K562 (cell line): ENCODE results near the gene VTN. TPM values are rescaled to one million over a fixed set of nuclear protein-coding genes. Genes with fewer than 3 reads are reported as not detected.
A peak's percentile ranks its signal among the peaks of the same experiment; 100 is the strongest.

Source experiments
- ATAC-seq: fragments of 200-7000 bp; cut with Tn5 transposase; 3 replicates; pipeline ENCODE4 v1.9.1; 2020; ENCODE audit warnings: moderate library complexity
- BruUV-seq: library from RNA; stranded (reverse); fragments of 400-500 nt; replicated peaks from 2 replicates; lab custom pipeline; 2021; lab: Mats Ljungman, UMichigan
- CTCF ChIA-PET: fragments of 300-600 bp; formaldehyde crosslinking; extraction: SDS; loops from one replicate; lab custom pipeline; 2021; ENCODE audit warnings: low intra/inter-chr PET ratio; lab: Yijun Ruan, JAX
- POLR2A ChIA-PET: fragments of 300-600, 350-650 bp; sonication (Branson Sonifier 250); formaldehyde crosslinking; extraction: SDS; loops from one replicate; lab custom pipeline; 2021; ENCODE audit warnings: antibody characterized with exemption, inconsistent platforms; lab: Yijun Ruan, JAX
- DNase-seq, 4 experiments: peaks; one replicate each; pipeline versions ENCODE4 v3.0.0 to v3.0.0-alpha.2; 2011 to 2018; ENCODE audit warnings: low spot score in 3 of 4, mixed read lengths in 3 of 4; ENCODE audit errors: extremely low read depth in 1 of 4
- FAIRE-seq: peaks from 2 replicates; lab custom pipeline; 2011; peaks lifted over from hg19 to GRCh38; lab: Jason Lieb, UNC
- H2AFZ ChIP-seq: 2 replicates; pipeline ENCODE4 v1.6.0; 2011; ENCODE audit warnings: low read depth, low read length, control low read depth, inconsistent platforms
- H3K27ac ChIP-seq: fragments of 200-600 bp; 3 replicates; pipeline ENCODE4 v1.8.0; 2011; ENCODE audit warnings: low read depth, mild to moderate bottlenecking, control low read depth, inconsistent platforms, low read length, moderate library complexity, mixed read lengths; ENCODE audit errors: extremely low read depth
- H3K27me3 ChIP-seq, 2 experiments: fragments of 300-600 bp in 1 of 2; 2 replicates in 1 of 2; 3 replicates in 1 of 2; pipeline versions ENCODE4 v1.6.0 to v1.8.0; 2011; ENCODE audit warnings: inconsistent platforms in 2 of 2, low read length in 2 of 2, mild to moderate bottlenecking in 1 of 2, mixed read lengths in 1 of 2, moderate library complexity in 1 of 2; ENCODE audit not compliant: control insufficient read depth in 2 of 2, insufficient read depth in 2 of 2
- H3K36me3 ChIP-seq: fragments of 300-600 bp; 3 replicates; pipeline ENCODE4 v1.8.0; 2011; ENCODE audit warnings: mild to moderate bottlenecking, low read length, inconsistent platforms; ENCODE audit not compliant: control insufficient read depth, insufficient read depth
- H3K4me1 ChIP-seq, 2 experiments: fragments of 200-600 bp in 1 of 2; replicated peaks in 1 of 2; 2 replicates in 1 of 2; 3 replicates in 1 of 2; pipeline versions ENCODE4 v1.5.1 to v1.8.0; 2011; ENCODE audit warnings: inconsistent platforms in 2 of 2, low read length in 2 of 2, mild to moderate bottlenecking in 1 of 2, mixed read lengths in 1 of 2, moderate library complexity in 1 of 2; ENCODE audit not compliant: control insufficient read depth in 2 of 2, insufficient read depth in 2 of 2
- H3K4me2 ChIP-seq: 2 replicates; pipeline ENCODE4 v1.6.1; 2011; ENCODE audit warnings: low read length, control low read depth, inconsistent platforms, mixed read lengths; ENCODE audit not compliant: insufficient read depth
- H3K4me3 ChIP-seq: fragments of 200-600 bp; sonication (generic), shearing (Covaris generic); 2 replicates; pipeline ENCODE4 v1.5.1; 2016; ENCODE audit warnings: control low read depth, inconsistent platforms
- H3K79me2 ChIP-seq: fragments of 200-600 bp; 3 replicates; pipeline ENCODE4 v1.8.0; 2011; ENCODE audit warnings: low read length, inconsistent platforms; ENCODE audit not compliant: control insufficient read depth, insufficient read depth
- H3K9ac ChIP-seq, 2 experiments: 2 replicates each; pipeline versions ENCODE4 v1.6.0 to v1.6.1; 2011; ENCODE audit warnings: low read depth in 2 of 2, low read length in 2 of 2, control low read depth in 1 of 2, inconsistent platforms in 1 of 2, mild to moderate bottlenecking in 1 of 2, mixed read lengths in 1 of 2; ENCODE audit not compliant: insufficient read depth in 1 of 2
- H3K9me1 ChIP-seq: one replicate; pipeline ENCODE4 v1.6.0; 2011; ENCODE audit warnings: inconsistent platforms, mild to moderate bottlenecking, low read length, moderate library complexity; ENCODE audit not compliant: control insufficient read depth, insufficient read depth
- H3K9me3 ChIP-seq: replicated peaks from 2 replicates; pipeline ENCODE4 v1.5.1; 2011; ENCODE audit warnings: low read depth, low read length, inconsistent platforms; ENCODE audit not compliant: control insufficient read depth, insufficient read depth
- H4K20me1 ChIP-seq: replicated peaks from 2 replicates; pipeline ENCODE4 v1.6.1; 2011; ENCODE audit warnings: low read length, inconsistent platforms, mixed read lengths; ENCODE audit not compliant: control insufficient read depth, insufficient read depth
- KDM2B ChIP-seq: fragments of 250-450 bp; sonication (Bioruptor Pico); IDR thresholded peaks from 2 replicates; pipeline ENCODE4 v1.8.0; 2021; ENCODE audit warnings: mild to moderate bottlenecking, moderate library complexity
- POLR2A ChIP-seq: fragments of 450-650 bp; conservative IDR thresholded peaks from 2 replicates; pipeline ENCODE4 v1.6.1; 2016
- POLR2G ChIP-seq: fragments of 200-400 bp; formaldehyde crosslinking; IDR thresholded peaks from 2 replicates; pipeline ENCODE4 v1.6.1; 2017; ENCODE audit warnings: low read depth, mild to moderate bottlenecking, antibody characterized with exemption, low read length, moderate library complexity
- ZNF274 ChIP-seq: IDR thresholded peaks from 2 replicates; pipeline ENCODE4 v1.6.1; 2011; ENCODE audit warnings: low read depth, mild to moderate bottlenecking, low read length, moderate library complexity, borderline replicate concordance
- WGBS: fragments of 100-300 bp; shearing (Covaris generic); methylation state at CpG from one replicate; pipeline ENCODE4 v1.1.6; 2016; ENCODE audit warnings: low coverage, mixed read lengths; ENCODE audit not compliant: insufficient coverage; ENCODE audit errors: missing lambda C conversion rate; 5-methylcytosine and 5-hydroxymethylcytosine counted together
- in situ Hi-C: fragments of 300-500 bp; cut with MboI; formaldehyde crosslinking; loops from 4 replicates; pipeline ENCODE4 v1.15.0; 2018; ENCODE audit warnings: inconsistent platforms, mixed read lengths
- intact Hi-C: fragments of 100-400 bp; cut with micrococcal nuclease; formaldehyde crosslinking; loops from 2 replicates; pipeline ENCODE4 v1.14.2; 2022
- polyA plus RNA-seq, 8 experiments: library from polyadenylated mRNA; depleted of rRNA in 4 of 8; stranded (reverse) in 5 of 8; unstranded in 3 of 8; fragments of >200 nt; fragmentation: Nextera tagmentation in 2 of 8; fragmentation: Illumina TruSeq in 1 of 8; extraction: Ambion mirVana in 2 of 8; extraction: Trizol in 1 of 8; gene quantifications; 2 replicates each; pipeline versions ENCODE4 v1.2.1 to v1.2.3, GENCODE V29; 2011 to 2014; ENCODE audit warnings: inconsistent platforms in 1 of 8, missing spikeins in 1 of 8
- total RNA-seq, 7 experiments: library from RNA; depleted of rRNA in 6 of 7; stranded (reverse); fragments of >200 nt in 6 of 7; fragmentation: Illumina TruSeq in 2 of 7; extraction: Trizol in 2 of 7; gene quantifications; 2 replicates each; pipeline versions ENCODE4 v1.2.1 to v1.2.3, GENCODE V29; 2011 to 2021; ENCODE audit warnings: low replicate concordance in 1 of 7

Gene VTN
- total and polyA plus RNA-seq, 9 of the 15 experiments (the other 6 are each of a cell fraction or from before 2014, with no cell fraction given), result 0.13 to 1.0 (median 0.29) TPM; not detected in 1

- Histone ChIP-seq H3K36me3 (0 out of 3 replicates have a peak, but pooled peaks cover 1% of the 10 kb centered on the region), H3K9me3 (no peaks in the 10 kb centered on the region), H3K9ac (0 out of 4 replicates have a peak overlapping the region, but pooled peaks of 1 of the 2 experiments have one; percentile 32), H3K27ac (no peak overlapping the region), H2AFZ (no peak overlapping the region), H3K79me2 (no peaks in the 10 kb centered on the region), H3K4me3 (no peak overlapping the region), H3K27me3 (no peaks in the 10 kb centered on the region), H4K20me1 (0 out of 2 replicates have a peak, but pooled peaks cover 8% of the 10 kb centered on the region), H3K4me1 (peaks cover 0 to 3% of the 10 kb centered on the region in 2 experiments; a peak in 4 of 5 replicates)
- DNase-seq, result no peak
- in situ Hi-C loops, result no loop called here
- CTCF ChIA-PET, result no interaction called here
- no TSS peak for BruUV-seq
- no peak for FAIRE-seq
- 52% methylated on average over 6 of the region's 6 CpGs for WGBS
- TF ChIP-seq ZNF274 (no peak), POLR2G (0 out of 2 replicates have a peak, but pooled peaks have one; percentile 22)
- TF ChIP-seq, all 486 proteins: peak for 1
- POLR2A ChIA-PET, result interaction anchor here (0.9 to 1.5 kb wide), 3 partner anchors 9 to 28 kb away, joined by 3 to 7 read pairs (median 5); partner anchors contain the start of gene SLC46A1
- ATAC-seq, result peak; percentile 43; the same call in 1 of the 3 replicates
- intact Hi-C loops, result no loop called here
- Histone ChIP-seq H3K9me1 (no peaks in the 10 kb centered on the region), H3K4me2 (no peak overlapping the region)
Measured at GRCh38 chr17:28396635-28397239, 26.6 kb upstream of the VTN start.

DNA sequence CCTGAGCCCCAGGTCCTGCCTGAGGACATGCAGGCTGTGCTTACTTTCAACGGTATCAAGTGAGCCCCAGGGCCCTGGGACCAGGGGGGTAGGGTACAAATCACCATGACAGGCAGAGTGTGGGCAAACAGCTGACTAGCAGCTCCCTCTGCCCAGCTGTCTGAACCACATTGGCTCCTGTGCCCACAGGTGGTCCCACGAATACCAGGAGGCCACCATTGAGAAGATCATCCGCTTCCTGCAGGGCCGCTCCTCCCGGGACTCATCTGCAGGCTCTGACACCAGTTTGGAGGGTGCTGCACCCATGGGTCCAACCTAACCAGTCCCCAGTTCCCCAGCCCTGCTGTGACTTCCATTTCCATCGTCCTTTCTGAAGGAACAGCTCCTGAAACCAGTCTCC, 25.9 kb upstream of the VTN start:
- no peaks in the 10 kb centered on the region for H3K9me3 ChIP-seq
- ChIA-PET CTCF (no interaction called here), POLR2A (interaction anchor here (0.8 to 1.5 kb wide), 3 partner anchors 9 to 27 kb away, joined by 3 to 7 read pairs (median 5); partner anchors contain the start of gene SLC46A1)
- no peak for FAIRE-seq
- in situ Hi-C loops (no loop called here), intact Hi-C loops (no loop called here)
- H3K9ac ChIP-seq, result no peak overlapping the region
- H4K20me1 ChIP-seq, result 0 out of 2 replicates have a peak, but pooled peaks cover 8% of the 10 kb centered on the region
- no peak for ATAC-seq
- H3K4me1 ChIP-seq, result peaks cover 3 to 8% of the 10 kb centered on the region in 2 experiments; a peak in 4 of 5 replicates
- no peaks in the 10 kb centered on the region for H3K36me3 ChIP-seq
- no peak overlapping the region for H3K27ac ChIP-seq
- H3K4me2 ChIP-seq, result no peak overlapping the region
- H3K79me2 ChIP-seq, result no peaks in the 10 kb centered on the region
- no peak overlapping the region for H3K4me3 ChIP-seq
- H3K27me3 ChIP-seq, result no peaks in the 10 kb centered on the region
- TF ChIP-seq KDM2B (CRISPR knock-in tag) (no peak), POLR2A (no peak)
- DNase-seq, result no peak
- no TSS peak for BruUV-seq
- no peak overlapping the region for H2AFZ ChIP-seq
- no peaks in the 10 kb centered on the region for H3K9me1 ChIP-seq
- 44% methylated on average over 6 of the region's 6 CpGs for WGBS
